OCI-LY1 (cell line): Measurements from ENCODE around the gene CTBP2.

ENCODE experiments used
- CTCF ChIP-seq: fragments of 200-600 bp; sonication (generic), shearing (Covaris generic); IDR thresholded peaks from 2 replicates; pipeline ENCODE4 v1.5.1; 2017; ENCODE audit warnings: mild to moderate bottlenecking, antibody characterized with exemption, low read length, moderate library complexity, mixed read lengths
- EZH2 ChIP-seq: fragments of 200-600 bp; sonication (generic), shearing (Covaris generic); IDR thresholded peaks from 2 replicates; pipeline ENCODE4 v1.8.0; 2017; ENCODE audit warnings: borderline replicate concordance, mixed run types, mild to moderate bottlenecking, antibody characterized with exemption, low read length, moderate library complexity, mixed read lengths

DNA sequence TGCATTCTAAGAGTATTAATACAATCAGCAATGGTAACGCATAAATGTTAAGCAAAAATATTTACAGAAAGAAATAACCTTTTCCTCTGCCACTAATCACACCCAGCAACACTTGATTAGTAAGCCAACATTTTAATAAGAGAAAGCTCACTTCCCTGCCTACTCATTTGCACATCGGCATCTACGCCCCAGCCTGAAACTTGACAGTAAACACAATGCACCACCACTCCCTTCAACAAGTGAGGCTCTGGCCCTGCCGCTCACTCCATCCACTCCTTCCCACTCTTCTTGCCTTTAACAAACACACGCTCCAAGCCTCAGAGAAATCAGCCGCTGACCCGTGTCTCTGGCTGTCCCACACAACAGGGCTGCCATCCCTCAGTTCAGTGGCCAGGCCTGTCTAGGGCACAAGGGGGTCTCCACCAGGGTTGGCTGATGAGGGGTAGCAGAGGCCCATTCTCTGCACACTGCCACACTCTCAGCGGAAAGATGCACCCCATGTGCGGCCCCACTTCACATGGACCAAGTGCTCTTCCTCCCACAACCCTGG is 54.6 kb downstream of the CTBP2 start:
- no peak for TF ChIP-seq CTCF
- TF ChIP-seq EZH2 = no peak
